ENCODE results near the gene JUND. TPM values are rescaled to one million over a fixed set of nuclear protein-coding genes. Genes with fewer than 3 reads are reported as not detected.

Gene JUND
- total RNA-seq, 1 donor from 2014 or later, result 298 TPM

DNA sequence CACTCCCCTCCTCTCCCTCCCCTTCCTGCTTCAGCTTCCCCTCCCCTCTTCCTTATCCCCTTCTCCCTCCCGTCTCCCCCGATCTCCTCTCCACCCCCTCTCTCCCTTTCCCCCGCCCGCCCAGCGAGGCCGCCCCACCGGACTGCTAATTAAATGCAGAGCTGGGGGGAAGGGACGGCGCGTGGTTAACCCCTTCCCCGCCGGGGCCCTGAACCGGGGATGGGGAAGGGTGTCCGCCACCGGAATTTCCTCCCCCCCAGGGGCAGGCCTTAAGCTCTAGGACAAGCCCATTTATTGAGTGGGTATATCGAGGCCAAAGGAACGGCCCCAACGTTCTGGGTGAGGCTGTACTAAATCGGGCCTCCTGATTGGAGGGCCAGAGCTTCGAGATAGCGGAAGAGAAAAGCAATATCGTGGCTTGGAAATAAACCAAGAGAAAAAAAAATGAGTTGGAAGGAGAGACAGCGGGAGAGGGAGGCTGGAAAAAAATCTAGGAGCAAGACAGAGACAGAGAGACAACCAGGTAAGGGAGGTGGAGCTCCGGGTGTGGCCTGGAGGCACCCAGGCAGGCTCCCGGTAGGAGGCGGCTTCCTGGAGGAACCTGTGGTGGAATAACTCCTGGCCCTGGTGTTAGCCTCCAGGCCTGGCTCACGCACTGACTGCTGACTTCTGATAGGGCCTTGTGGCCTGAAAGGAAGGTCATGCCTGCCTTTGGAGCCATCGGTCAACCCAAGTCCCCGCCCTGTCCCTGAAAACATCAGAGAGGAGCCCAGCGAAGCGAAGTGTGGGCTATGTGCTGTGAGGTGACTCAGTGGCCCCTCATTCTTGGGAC, 11.6 kb upstream of the JUND start:
- ATAC-seq, result peak; percentile 75
- intact Hi-C loops (cut with DNase I), result no loop called here
- DNase-seq (ENCODE audit: low spot score), result peak; percentile 95

DNA sequence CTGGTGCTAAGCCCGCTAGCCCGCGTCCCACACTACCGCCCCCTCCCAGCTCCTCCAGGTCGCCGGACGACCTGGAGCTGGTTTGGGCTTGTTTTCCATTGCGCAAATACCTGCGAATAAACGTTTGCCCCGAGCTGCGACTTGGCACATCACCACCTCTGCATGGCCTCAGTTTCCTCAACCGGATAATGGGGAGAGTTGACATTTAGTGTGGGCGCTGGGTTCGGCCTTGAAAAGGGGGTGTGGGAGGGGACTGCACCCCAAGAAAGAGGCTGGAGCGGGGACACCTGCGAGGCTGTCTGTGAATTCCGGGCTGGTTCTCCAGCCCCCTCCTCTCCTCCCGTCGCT, 11.0 kb upstream of the JUND start:
- DNase-seq (ENCODE audit: low spot score) (no peak), ATAC-seq (no peak)
- intact Hi-C loops (cut with DNase I), result no loop called here

DNA sequence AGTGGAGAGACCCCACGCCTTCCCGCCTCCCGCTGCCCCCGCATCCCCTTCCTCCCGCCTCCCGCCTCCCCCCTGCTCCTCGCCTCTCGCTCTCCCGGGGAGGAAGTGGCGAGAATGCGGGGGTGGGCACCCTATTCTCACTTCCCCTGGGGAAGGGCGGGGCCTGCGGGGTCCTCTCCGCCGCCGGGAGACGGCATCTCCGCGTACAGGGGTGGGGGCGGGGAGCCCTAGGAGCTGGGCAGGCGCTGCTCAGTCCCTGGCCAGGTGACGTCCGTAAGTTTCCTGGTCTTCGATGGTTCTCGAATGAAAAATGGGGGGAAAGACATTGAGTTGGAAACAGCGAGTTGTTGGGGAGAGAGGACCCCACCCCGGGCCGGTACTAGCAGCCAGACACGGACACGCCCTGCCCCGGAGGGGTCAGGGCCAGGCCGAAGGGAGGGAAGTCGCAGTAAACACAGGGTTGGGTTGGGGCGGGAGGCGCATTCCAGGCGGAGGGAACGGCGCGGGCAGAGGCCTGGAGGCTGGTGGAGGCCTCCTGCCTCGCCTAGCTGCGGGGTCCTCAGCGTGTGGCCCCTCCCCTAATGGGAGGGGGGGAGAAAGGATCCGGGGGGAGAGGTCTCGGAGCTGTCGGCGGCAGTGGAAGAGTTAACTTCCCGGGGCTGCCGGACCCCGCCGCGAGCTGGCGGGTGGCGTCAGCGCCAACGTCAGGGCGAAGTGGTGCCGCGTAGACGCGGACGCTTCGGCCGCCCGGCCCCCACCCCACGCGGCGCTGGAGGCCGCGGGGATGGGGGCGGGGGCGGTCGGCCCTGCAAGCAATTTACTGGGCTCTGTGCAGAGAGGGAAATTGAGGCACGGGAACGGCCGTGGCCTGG, 10.4 kb upstream of the JUND start:
- peak; percentile 93 for DNase-seq (ENCODE audit: low spot score)
- intact Hi-C loops (cut with DNase I), result no loop called here
- ATAC-seq, result peak; percentile 80

DNA sequence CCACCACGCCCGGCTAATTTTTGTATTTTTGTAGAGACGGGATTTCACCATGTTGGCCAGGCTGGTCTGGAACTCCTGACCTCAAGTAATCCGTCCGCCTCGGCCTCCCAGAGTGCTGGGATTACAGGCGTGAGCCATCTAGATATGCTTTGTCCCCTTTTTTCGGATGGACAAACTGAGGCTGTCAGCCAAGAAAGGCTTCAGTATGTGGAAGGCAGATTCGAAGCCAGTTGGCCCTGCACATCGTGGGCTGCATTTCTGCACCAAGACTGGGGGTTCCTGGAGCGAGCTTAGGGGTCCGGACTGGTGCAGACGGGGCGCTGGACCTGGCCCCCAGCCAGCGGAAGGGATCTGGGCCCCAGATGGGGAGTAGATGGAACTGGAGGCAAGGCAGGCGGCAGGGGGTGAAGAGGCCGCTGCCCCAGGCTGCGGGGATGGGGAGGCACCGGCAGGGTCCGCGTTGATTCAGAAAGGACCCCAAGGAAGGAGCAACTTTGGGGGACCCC, 9.7 kb upstream of the JUND start:
- ATAC-seq, result peak; percentile 0
- intact Hi-C loops (cut with DNase I), result no loop called here
- DNase-seq (ENCODE audit: low spot score), result peak; percentile 81

DNA sequence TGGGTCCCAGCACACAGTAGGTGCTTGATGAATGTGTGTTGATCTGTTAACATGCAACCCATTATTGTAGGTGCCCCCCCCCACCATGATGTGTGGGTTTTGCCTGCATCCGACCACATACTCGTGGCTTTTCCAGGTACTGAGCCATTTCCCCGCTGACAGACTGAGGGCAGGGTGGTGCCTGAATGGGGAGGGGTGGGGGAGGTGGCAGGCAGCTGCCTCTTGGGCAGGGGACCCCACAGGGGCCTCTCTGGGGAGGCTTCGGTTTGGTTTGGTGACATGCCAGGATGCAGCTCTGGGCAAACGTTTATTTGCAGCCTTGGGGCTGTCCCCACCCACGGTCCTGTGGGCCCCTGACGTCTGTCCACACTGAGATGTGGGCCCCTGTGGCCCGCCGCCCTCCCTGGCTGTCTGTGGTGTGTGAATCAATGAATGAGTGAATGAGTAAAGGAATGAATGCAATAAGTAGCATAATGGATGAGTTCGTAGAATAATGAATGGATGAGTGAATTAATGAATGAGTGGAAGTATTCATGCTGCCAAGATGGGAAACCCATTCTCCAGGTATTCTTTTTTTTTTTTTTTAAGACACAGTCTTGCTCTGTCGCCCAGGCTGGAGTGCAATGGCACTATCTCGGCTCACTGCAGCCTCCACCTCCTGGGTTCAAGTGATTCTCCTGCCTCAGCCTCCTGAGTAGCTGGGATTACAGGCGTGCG, 9.0 kb upstream of the JUND start:
- ATAC-seq, result no peak
- peak; percentile 74 for DNase-seq (ENCODE audit: low spot score)
- intact Hi-C loops (cut with DNase I), result no loop called here

DNA sequence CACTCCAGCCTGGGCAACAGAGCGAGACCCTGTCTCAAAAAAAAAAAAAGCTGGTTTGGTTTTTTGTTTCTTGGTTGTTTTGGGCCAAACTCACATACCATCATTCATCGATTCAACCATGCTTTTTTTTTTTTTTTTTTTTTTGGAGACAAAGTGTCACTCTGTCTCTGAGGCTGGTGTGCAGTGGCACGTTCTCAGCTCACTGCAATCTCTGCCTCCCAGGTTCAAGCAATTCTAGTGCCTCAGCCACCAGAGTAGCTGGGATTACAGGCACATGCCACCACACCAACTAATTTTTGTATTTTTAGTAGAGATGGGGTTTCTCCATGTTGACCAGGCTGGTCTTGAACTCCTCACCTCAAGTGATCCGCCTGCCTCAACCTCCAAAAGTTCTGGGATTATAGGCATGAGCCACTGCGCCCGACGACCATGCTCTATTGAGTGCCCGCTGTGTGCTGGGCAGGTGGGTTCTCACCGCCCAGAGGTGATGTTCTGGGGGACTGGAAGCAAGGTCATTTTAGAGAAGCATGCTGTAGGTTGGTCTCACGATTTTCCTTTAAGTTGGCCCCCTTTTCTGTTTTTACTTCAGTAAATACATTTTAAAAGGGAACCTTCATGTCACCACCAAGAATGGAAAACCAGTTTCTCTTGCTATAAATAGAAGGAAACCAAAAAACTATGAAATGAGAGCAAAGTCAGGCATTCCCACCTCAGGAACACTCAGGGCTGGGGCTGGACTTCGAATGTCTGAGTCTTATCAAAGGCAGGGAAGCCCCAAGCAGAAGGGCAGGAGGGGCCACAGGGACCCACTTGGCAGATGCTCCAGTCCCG, 8.3 kb upstream of the JUND start:
- no peak for DNase-seq (ENCODE audit: low spot score)
- intact Hi-C loops (cut with DNase I), result no loop called here
- no peak for ATAC-seq

GRCh38 chr19:18287836-18288772, 6.7 kb upstream of the JUND start:
- DNase-seq (ENCODE audit: low spot score) (no peak), ATAC-seq (no peak)

GRCh38 chr19:18286973-18287635, 5.7 kb upstream of the JUND start:
- ATAC-seq, result no peak
- intact Hi-C loops (cut with DNase I), result no loop called here
- no peak for DNase-seq (ENCODE audit: low spot score)

More at GRCh38 chr19:18287836-18288772, 6.7 kb upstream of the JUND start:
- intact Hi-C loops (cut with DNase I), result no loop called here

DNA sequence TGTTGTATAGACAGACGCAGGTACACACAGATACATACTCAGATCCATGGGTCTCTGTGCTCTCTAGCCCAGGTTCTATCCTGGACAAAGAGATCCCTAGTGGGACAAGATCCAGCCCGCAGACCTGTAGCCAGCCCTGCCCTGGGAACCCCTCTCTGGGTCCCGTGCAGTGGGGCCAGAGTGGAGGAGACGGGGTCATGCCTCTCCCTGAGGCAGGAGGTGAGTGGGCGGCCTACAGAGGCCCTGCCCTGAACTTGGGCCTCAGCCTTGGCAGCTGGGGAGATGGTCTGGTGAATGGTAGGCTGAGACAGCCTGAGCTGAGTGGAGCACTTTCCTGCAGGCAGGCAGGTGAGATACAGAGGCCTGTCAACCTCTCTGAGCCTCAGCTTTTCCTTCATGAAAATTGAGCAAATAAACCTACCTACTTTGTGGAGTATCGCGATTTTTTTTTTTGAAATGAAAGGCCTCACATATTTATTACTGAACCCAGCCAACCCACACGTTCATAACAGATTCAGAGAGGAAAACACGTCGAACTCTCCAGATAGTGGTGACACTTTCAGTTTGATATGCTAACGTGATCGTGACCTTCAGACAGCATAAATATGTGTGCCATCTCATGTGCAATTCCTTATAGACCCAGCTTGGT, 3.4 kb upstream of the JUND start:
- DNase-seq (ENCODE audit: low spot score), result no peak
- intact Hi-C loops (cut with DNase I), result no loop called here
- ATAC-seq, result no peak

DNA sequence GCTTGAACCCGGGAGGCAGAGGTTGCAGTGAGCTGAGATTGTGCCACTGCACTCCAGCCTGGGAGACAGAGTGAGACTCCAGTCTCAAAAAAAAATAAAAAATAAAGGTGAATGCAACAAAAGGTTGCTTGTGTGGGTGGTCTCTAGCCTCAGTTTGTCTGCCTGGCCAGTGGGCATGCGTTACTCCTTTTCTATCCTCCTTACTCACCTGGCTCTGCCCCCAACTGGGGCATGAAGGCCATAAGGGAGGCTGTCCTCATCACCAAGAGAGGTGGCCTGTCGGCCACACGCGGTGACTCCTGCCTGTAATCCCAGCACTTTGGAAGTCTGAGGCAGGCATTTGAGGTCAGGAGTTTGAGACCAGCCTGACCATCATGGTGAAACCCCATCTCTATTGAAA, 1.9 kb upstream of the JUND start:
- no peak for DNase-seq (ENCODE audit: low spot score)
- ATAC-seq, result no peak
- intact Hi-C loops (cut with DNase I), result no loop called here

DNA sequence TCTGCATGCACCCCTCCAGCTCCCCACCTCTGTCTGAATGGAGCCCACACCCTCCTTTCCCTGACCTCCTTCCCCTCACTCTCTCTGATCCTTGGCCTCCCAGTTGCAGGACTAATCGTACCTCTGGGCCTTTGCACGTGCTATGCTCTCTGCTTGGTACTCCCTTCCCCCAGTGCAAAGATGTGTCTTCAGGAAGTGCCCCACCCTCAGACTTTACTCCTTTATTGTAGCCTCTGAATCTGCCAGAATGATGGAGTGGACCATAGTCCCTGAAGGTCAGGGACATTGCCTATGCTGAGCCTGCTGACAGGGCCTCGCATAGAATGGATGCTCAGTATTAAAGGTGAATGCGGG, 1.3 kb upstream of the JUND start:
- ATAC-seq, result no peak
- no peak for DNase-seq (ENCODE audit: low spot score)
- intact Hi-C loops (cut with DNase I), result no loop called here

DNA sequence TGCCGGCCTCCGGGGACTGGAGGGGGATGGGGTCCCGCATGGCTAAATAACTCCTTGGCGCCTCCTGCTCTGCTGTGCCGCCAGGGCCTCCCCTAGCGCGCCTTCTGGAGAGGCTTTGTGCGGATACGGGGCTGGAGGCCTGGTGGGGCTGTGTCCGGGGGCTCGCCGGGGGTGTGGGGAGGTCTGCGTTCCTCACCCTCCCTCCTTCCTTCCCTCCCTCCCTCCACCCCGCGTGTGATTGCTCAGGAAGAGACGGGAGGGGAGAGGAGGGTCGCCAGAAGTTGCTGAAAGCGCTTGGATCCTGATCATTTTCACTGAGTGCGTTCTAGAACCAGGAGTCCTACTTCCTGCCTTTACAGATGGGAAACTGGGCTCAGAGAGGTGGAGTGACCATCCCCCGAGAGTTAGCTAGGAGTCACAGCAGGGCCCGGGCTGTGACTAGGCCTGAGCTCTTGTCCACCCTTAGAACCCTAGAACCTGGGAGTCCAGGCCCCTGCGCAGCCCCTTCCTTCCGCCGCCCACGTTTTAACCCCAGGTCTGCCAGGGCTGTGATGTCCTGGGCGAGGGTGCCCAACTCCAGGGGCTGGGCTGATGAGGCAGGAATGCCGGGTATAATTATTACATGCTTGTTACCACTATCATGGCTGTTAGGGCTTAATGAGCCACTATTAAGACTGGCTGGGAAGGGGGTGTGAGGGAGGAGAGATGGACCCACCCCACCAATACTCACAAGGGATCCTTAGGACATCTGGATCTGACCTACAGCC, 782 bp upstream of the JUND start:
- DNase-seq (ENCODE audit: low spot score) (peak; percentile 79), ATAC-seq (peak; percentile 60)
- intact Hi-C loops (cut with DNase I), result no loop called here

DNA sequence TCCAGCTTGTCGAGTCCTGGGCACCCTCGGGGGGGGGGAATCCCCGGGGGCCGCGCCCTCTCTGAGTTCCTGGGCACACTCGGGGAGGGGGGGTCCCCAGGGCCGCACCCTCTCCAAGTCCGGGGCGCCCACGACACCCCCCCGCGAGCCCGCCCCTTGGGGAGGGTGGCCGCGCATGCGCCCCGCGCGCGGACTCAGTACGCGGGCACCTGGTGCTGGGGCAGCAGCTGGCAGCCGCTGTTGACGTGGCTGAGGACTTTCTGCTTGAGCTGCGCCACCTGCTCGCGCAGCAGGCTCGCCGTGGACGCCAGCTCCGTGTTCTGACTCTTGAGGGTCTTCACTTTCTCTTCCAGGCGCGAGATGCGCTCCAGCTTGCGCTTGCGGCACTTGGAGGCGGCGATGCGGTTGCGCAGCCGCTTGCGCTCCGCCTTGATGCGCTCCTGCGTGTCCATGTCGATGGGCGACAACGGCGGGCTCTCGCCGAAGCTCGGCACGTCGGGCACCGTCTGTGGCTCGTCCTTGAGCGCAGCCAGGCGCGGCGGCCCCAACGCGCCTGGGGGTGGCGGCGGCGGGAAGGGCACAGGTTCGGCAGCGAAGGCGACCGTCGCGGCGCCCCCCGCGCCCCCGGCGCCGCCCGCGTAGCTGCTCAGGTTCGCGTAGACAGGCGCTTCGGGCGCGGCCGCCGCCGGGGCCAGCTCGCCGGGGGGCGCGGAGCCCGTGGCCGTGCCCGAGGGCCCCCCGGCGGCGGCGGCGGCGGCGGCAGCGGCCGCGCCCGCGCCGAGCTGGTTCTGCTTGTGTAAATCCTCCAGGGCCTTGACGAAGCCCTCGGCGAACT, 958 bp downstream of the JUND start:
- DNase-seq (ENCODE audit: low spot score) (peak; percentile 89), ATAC-seq (peak; percentile 35)
- intact Hi-C loops (cut with DNase I), result no loop called here

DNA sequence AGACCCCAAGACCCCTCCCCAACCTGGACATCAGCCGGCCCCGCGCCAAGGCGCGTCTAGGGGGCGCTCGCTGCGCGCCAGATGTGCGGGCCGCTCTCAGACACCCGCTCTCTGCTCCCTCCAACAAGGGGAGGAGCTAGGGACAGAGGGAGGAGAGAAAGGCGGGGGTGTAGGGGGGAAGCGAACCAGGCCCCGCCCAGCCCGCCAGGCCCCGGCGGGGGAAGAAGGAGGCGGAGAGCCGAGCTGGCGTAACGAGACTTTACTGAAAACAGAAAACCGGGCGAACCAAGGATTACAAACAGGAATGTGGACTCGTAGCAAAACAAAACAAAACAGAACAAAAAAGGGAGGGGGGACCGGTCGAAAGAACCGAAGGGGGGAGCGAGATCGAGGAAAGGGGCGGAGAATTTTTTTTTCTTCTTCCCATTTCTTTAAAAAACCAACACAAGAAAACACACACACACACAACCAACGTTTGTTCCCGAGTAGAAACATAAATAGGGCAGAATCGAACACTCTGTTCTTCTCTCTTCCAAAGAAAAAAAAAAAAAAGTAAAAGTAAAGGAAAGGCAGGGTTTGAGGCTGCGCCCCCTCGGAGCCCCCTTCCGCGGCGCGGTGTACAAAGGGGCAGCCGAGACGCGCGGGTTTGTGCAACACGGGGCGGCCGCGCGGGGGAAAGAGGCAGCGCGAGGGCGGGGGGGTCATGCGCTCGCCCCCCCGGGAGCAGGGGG, 1.7 kb downstream of the JUND start:
- ATAC-seq, result peak; percentile 83
- intact Hi-C loops (cut with DNase I), result loop anchor here (5.0 kb wide), 1 partner anchor 43 kb away; the partner anchor contains the start of gene LSM4

DNA sequence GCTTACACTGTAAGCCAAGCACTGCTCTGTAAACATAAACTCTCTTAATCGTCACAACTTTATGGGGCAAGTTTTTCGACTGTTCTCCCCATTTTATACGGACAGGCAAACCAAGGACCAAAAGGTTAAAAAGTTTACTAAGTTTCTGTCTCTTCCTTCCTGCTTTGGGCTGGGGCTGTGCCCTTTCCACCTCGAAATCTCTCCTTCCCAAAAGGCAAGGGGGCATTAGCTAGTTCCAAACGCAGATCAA, 2.2 kb downstream of the JUND start:
- ATAC-seq (no peak), DNase-seq (ENCODE audit: low spot score) (no peak)
- intact Hi-C loops (cut with DNase I), result loop anchor here (5.0 kb wide), 1 partner anchor 43 kb away; the partner anchor contains the start of gene LSM4

More for the DNA sequence above, 1.7 kb downstream of the JUND start:
- DNase-seq (ENCODE audit: low spot score), result peak; percentile 94
